ENCODE measurements around the gene GID8. TPM values are rescaled to one million over a fixed set of nuclear protein-coding genes. Genes with fewer than 3 reads are reported as not detected.

Gene GID8
- total and polyA plus RNA-seq, 2 of the 13 experiments (the other 11 are each of a cell fraction or from before 2014, with no cell fraction given): 39.6 to 59.8 TPM

- TF ChIP-seq ARID5B (CRISPR knock-in tag; IDR thresholded peaks at IDR 0.05) (peak; percentile 79), KDM1A (CRISPR knock-in tag; IDR thresholded peaks at IDR 0.05) (no peak; the same call in 1 of the 2 replicates), KLF6 (CRISPR knock-in tag; IDR thresholded peaks at IDR 0.05) (peak; percentile 89; the same call in 1 of the 2 replicates), ZBTB1 (CRISPR knock-in tag; IDR thresholded peaks at IDR 0.05; ENCODE audit: borderline replicate concordance) (no peak), STAG1 (CRISPR knock-in tag; IDR thresholded peaks at IDR 0.05) (peak; percentile 55), EHMT2 (IDR thresholded peaks at IDR 0.05; ENCODE audit: borderline replicate concordance, low read depth, low read length) (no peak), CAMTA2 (CRISPR knock-in tag; IDR thresholded peaks at IDR 0.05; ENCODE audit: borderline replicate concordance) (peak; percentile 53; the same call in 1 of the 2 replicates), KAT8 (CRISPR knock-in tag; IDR thresholded peaks at IDR 0.05) (peak; percentile 87), ZEB1 (IDR thresholded peaks at IDR 0.05; ENCODE audit: insufficient replicate concordance, low read depth) (no peak), SRSF4 (IDR thresholded peaks at IDR 0.05; ENCODE audit: low read depth, low read length, poor library complexity, severe bottlenecking) (no peak), ZNF121 (CRISPR knock-in tag; IDR thresholded peaks at IDR 0.05) (no peak), SRF (IDR thresholded peaks at IDR 0.05; ENCODE audit: low read depth, low read length) (no peak), ZXDC (CRISPR knock-in tag; IDR thresholded peaks at IDR 0.05) (peak; percentile 69; the same call in 1 of the 2 replicates), JARID2 (CRISPR knock-in tag; IDR thresholded peaks at IDR 0.05; ENCODE audit: insufficient replicate concordance) (no peak), ETV5 (CRISPR knock-in tag; IDR thresholded peaks at IDR 0.05; ENCODE audit: borderline replicate concordance) (peak; percentile 84), NFKBIZ (CRISPR knock-in tag; IDR thresholded peaks at IDR 0.05) (no peak; the same call in 1 of the 2 replicates), ZNF713 (CRISPR knock-in tag; IDR thresholded peaks at IDR 0.05) (peak; percentile 33; the same call in 1 of the 2 replicates), ZFP1 (CRISPR knock-in tag; IDR thresholded peaks at IDR 0.05) (peak; percentile 67), ZNF550 (CRISPR knock-in tag; IDR thresholded peaks at IDR 0.05; ENCODE audit: borderline replicate concordance) (peak; percentile 91; the same call in 1 of the 2 replicates), ZMAT3 (CRISPR knock-in tag; conservative IDR thresholded peaks at IDR 0.05) (peak; percentile 97; the same call in 1 of the 2 replicates)
- TF ChIP-seq, protein P1, sequence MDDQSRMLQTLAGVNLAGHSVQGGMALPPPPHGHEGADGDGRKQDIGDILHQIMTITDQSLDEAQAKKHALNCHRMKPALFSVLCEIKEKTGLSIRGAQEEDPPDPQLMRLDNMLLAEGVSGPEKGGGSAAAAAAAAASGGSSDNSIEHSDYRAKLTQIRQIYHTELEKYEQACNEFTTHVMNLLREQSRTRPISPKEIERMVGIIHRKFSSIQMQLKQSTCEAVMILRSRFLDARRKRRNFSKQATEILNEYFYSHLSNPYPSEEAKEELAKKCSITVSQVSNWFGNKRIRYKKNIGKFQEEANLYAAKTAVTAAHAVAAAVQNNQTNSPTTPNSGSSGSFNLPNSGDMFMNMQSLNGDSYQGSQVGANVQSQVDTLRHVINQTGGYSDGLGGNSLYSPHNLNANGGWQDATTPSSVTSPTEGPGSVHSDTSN (CRISPR knock-in tag; IDR thresholded peaks at IDR 0.05; ENCODE audit: borderline replicate concordance): peak; percentile 69; the same call in 1 of the 2 replicates
- TF ChIP-seq, protein P2, sequence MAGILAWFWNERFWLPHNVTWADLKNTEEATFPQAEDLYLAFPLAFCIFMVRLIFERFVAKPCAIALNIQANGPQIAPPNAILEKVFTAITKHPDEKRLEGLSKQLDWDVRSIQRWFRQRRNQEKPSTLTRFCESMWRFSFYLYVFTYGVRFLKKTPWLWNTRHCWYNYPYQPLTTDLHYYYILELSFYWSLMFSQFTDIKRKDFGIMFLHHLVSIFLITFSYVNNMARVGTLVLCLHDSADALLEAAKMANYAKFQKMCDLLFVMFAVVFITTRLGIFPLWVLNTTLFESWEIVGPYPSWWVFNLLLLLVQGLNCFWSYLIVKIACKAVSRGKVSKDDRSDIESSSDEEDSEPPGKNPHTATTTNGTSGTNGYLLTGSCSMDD (CRISPR knock-in tag; IDR thresholded peaks at IDR 0.05): 0 out of 2 replicates have a peak, but pooled peaks have one; percentile 28
These were observed 14.5 kb downstream of the GID8 start, which contains the start of gene SLC17A9 (continued) for GRCh38 chr20:62952373-62952967.
